Measurements from ENCODE around the gene MAST4. TPM values are rescaled to one million over a fixed set of nuclear protein-coding genes. Genes with fewer than 3 reads are reported as not detected.
A peak's percentile ranks its signal among the peaks of the same experiment; 100 is the strongest.

Gene MAST4
- total RNA-seq, 1 donor from 2014 or later = 55.2 TPM

DNA sequence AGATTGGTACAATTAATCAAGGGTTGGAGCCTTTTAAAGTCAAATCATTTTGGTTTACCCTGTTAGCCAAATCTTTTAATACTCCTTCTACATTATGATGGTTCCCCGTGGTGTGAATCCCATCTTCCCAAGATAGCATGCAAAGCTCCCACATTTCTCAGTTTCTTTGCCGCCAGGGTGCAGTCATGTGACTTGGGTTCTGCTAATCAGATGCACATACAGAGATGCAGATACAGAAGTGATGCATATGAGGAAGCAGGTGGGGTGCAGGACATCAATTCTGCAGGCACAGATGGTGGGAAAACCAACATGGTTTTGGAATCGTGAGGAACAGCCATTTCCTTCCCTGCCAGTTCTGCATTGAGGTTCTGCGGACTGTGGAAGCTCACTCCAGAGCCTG lies 8.4 kb upstream of the MAST4 start:
- DNase-seq (ENCODE audit: low spot score in 2 of 2) = no peak
- Histone ChIP-seq H3K4me3 (no peak overlapping the region), H3K27ac (no peak overlapping the region), H3K36me3 (no peaks in the 10 kb centered on the region), H3K4me1 (no peaks in the 10 kb centered on the region), H3K27me3 (no peaks in the 10 kb centered on the region), H3K9me3 (no peaks in the 10 kb centered on the region)
- intact Hi-C loops (cut with DNase I) = no loop called here
- TF ChIP-seq, protein P1, sequence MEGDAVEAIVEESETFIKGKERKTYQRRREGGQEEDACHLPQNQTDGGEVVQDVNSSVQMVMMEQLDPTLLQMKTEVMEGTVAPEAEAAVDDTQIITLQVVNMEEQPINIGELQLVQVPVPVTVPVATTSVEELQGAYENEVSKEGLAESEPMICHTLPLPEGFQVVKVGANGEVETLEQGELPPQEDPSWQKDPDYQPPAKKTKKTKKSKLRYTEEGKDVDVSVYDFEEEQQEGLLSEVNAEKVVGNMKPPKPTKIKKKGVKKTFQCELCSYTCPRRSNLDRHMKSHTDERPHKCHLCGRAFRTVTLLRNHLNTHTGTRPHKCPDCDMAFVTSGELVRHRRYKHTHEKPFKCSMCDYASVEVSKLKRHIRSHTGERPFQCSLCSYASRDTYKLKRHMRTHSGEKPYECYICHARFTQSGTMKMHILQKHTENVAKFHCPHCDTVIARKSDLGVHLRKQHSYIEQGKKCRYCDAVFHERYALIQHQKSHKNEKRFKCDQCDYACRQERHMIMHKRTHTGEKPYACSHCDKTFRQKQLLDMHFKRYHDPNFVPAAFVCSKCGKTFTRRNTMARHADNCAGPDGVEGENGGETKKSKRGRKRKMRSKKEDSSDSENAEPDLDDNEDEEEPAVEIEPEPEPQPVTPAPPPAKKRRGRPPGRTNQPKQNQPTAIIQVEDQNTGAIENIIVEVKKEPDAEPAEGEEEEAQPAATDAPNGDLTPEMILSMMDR (IDR thresholded peaks at IDR 0.05) = no peak

DNA sequence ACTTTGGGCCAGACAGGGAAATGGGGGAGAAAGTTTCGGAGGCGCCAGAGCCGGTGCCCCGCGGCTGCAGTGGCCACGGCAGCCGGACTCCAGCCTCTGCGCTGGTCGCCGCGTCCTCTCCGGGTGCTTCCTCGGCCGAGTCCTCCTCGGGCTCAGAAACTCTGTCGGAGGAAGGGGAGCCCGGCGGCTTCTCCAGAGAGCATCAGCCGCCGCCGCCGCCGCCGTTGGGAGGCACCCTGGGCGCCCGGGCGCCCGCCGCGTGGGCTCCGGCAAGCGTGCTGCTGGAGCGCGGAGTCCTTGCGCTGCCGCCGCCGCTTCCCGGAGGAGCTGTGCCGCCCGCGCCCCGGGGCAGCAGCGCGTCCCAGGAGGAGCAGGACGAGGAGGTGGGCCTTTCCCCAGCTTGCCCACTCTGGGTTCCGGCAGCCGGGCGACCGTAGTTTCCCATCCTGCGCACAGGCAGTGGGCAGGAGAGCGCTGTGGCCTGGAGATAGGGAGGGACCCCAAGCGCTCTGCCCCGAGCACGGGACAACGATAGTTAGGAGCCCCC lies 516 bp downstream of the MAST4 start:
- intact Hi-C loops (cut with DNase I) = no loop called here

DNA sequence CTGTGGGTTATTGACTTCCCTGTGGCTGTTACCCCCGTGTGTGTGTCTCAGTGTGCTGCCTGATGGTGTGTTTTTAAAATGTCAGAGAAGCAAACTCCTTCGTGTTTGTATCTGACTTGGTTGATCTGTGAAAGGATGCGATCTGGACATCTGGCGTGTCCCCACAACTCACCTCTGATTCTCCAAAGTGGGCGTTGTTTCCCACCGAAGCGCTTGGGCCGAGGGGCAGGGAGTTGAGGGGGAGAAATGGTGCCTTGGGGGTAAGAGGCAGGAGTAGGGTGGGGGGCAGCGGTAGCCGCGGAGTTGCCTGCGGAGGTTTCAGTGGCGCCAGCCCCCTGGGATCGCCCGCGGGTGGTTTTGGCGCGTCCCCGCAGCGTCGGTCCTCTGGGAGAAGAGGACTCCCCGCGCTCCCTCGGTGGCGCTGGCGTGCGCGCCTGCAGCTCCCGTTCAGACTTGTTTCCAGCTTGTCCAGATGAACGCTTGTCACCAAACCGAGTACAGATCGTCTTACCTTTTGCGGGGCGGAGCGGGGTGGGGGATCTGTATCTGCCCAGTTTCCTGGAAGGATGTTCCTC lies 1.1 kb downstream of the MAST4 start:
- no peak for DNase-seq (ENCODE audit: low spot score in 2 of 2)
- H3K27ac ChIP-seq = no peak overlapping the region
- H3K27me3 ChIP-seq = no peaks in the 10 kb centered on the region
- no peaks in the 10 kb centered on the region for H3K36me3 ChIP-seq
- H3K4me3 ChIP-seq = peak overlapping the region; percentile 73 to 77
- peaks cover 3 to 9% of the 10 kb centered on the region in 2 donors for H3K4me1 ChIP-seq
- TF ChIP-seq, protein P1 (IDR thresholded peaks at IDR 0.05) = no peak
- no peaks in the 10 kb centered on the region for H3K9me3 ChIP-seq
- intact Hi-C loops (cut with DNase I) = no loop called here

More for the DNA sequence above, 516 bp downstream of the MAST4 start:
- no peaks in the 10 kb centered on the region for H3K27me3 ChIP-seq
- H3K4me3 ChIP-seq = peak overlapping the region; percentile 73 to 77
- H3K9me3 ChIP-seq = no peaks in the 10 kb centered on the region
- no peak for DNase-seq (ENCODE audit: low spot score in 2 of 2)
- no peaks in the 10 kb centered on the region for H3K36me3 ChIP-seq
- TF ChIP-seq, protein P1 (IDR thresholded peaks at IDR 0.05) = no peak
- peaks cover 3 to 9% of the 10 kb centered on the region in 2 donors for H3K4me1 ChIP-seq
- no peak overlapping the region for H3K27ac ChIP-seq

DNA sequence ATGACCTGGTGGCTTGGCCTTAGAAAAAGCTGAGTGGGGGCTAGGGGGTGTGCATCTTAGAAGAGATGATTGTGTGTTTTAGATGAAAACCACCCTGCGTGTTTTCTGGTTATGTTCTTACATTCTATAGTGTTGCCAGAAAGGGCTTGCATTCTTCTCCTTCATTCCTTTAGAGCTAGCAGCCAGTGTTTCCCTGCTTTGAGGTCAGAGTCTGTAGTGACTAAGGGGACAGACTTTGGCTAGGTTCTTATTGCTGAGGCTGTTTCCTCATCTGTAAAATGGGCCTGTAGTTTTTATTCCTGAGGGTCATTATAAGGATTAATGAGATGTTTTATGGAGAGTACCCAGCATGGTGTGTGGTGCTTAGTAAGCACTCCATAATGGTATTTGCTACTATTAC lies 6.4 kb downstream of the MAST4 start:
- no peaks in the 10 kb centered on the region for H3K27me3 ChIP-seq
- no peak for DNase-seq (ENCODE audit: low spot score in 2 of 2)

DNA sequence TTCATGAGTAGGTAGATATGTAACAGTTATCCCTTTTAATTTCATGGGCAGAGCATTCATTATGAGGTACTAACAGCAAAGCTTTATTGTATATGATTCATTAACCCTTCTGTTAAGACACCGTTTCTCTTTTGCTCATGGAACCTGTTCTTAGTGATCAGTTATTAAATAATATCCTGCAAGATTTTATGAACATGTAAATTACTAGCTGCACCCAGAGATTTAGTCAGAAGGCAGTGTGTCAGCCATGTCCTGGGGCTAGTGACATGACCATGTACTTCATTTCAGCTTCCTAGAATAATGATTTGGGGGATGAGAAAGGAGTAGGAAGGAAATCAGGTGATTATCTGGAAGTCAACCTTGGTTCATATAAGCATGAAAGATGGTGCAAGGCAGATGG lies 7.0 kb downstream of the MAST4 start:
- intact Hi-C loops (cut with DNase I) = no loop called here
- DNase-seq (ENCODE audit: low spot score in 2 of 2) = no peak
- TF ChIP-seq, protein P1 (IDR thresholded peaks at IDR 0.05) = no peak

More for the DNA sequence above, 6.4 kb downstream of the MAST4 start:
- H3K9me3 ChIP-seq = no peaks in the 10 kb centered on the region
- no peak overlapping the region for H3K4me3 ChIP-seq
- TF ChIP-seq, protein P1 (IDR thresholded peaks at IDR 0.05) = no peak
- intact Hi-C loops (cut with DNase I) = no loop called here
- no peaks in the 10 kb centered on the region for H3K36me3 ChIP-seq
- no peak overlapping the region for H3K27ac ChIP-seq
- peaks cover 0 to 2% of the 10 kb centered on the region in 2 donors for H3K4me1 ChIP-seq

More for the DNA sequence above, 7.0 kb downstream of the MAST4 start:
- Histone ChIP-seq H3K4me3 (no peak overlapping the region), H3K9me3 (no peaks in the 10 kb centered on the region), H3K36me3 (no peaks in the 10 kb centered on the region), H3K27me3 (no peaks in the 10 kb centered on the region), H3K4me1 (no peaks in the 10 kb centered on the region), H3K27ac (no peak overlapping the region)
